ENCODE measurements around the gene TMC3.

DNA sequence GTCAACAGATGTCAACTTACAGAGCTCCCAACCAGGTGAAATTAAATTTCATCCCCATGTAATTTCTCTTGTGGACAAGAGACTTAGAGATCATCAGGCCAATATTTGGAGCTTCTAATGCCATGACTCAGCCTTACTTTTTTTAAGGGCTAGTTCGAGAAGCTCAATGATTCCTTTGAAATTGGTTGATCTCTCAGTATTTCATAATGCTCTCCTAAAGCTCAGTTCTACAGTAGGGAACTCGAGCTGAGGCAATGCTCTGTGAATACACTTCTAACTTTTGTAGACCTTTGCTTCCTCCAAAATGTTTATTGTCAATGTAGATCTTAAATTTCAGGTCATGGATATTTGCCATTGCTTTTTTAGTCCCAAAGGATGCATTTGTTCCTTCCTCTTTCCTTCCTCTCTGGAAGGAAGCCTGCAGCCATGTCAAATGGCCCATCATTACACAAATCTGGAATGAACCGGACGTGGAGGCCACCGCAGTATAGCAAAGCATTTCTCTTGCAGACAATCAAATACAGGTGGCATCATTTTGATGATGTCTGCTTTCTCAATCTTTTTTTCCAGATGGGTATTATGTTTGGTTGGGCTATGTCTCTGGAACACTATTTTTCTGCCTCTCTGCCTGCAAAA lies 78.4 kb downstream of the TMC3 start:
- TF ChIP-seq CTCF (IDR thresholded peaks at IDR 0.05 in 2 of 3, conservative IDR thresholded peaks at IDR 0.05 in 1 of 3; ENCODE audit: control insufficient read depth in 2 of 3, extremely low read depth in 1 of 3, insufficient read depth in 1 of 3, low read depth in 3 of 3, low read length in 3 of 3) (no peak), EP300 (IDR thresholded peaks at IDR 0.05; ENCODE audit: borderline replicate concordance in 1 of 2, control insufficient read depth in 1 of 2, low read depth in 2 of 2, low read length in 2 of 2) (no peak), BACH1 (IDR thresholded peaks at IDR 0.05; ENCODE audit: borderline replicate concordance) (no peak), POLR2AphosphoS2 (IDR thresholded peaks at IDR 0.05; ENCODE audit: low read depth, low read length) (no peak), CHD2 (IDR thresholded peaks at IDR 0.05; ENCODE audit: borderline replicate concordance, low read depth, low read length) (no peak), FOS (IDR thresholded peaks at IDR 0.05; ENCODE audit: borderline replicate concordance, extremely low read depth, insufficient read length) (no peak), EZH2 (IDR thresholded peaks at IDR 0.05; ENCODE audit: borderline replicate concordance, control insufficient read depth, low read depth, low read length) (no peak), FOXK2 (IDR thresholded peaks at IDR 0.05) (no peak), ETV6 (conservative IDR thresholded peaks at IDR 0.05 in 1 of 2, IDR thresholded peaks at IDR 0.05 in 1 of 2; ENCODE audit: borderline replicate concordance in 1 of 2, low read depth in 1 of 2) (no peak)
